Heart right ventricle (tissue), 16 donors: ENCODE results near the gene ITGA8. TPM values are rescaled to one million over a fixed set of nuclear protein-coding genes. Genes with fewer than 3 reads are reported as not detected.

Experiments
- ATAC-seq, 8 donors: fragments of 200-7000 bp; cut with Tn5 transposase; one replicate each; pipeline ENCODE4 v1.9.1; 2020; ENCODE audit warnings: mild to moderate bottlenecking in 8 of 8, moderate library complexity in 8 of 8, moderate number of reproducible peaks in 1 of 8
- DNase-seq, 2 donors: peaks; one replicate each; pipeline ENCODE4 v3.0.0-alpha.2; 2020
- H3K27ac ChIP-seq, 10 donors: fragments of 200-600 bp; sonication (generic) in 2 of 10; one replicate each; pipeline versions ENCODE4 v1.5.0 to v1.8.0; 2020 to 2022; ENCODE audit warnings: mild to moderate bottlenecking in 3 of 10
- H3K27me3 ChIP-seq, 7 donors: fragments of 200-600 bp; one replicate each; pipeline ENCODE4 v1.8.0; 2021 to 2022; ENCODE audit warnings: mild to moderate bottlenecking in 2 of 7
- H3K36me3 ChIP-seq, 9 donors: fragments of 200-600 bp; sonication (generic) in 1 of 9; one replicate each; pipeline versions ENCODE4 v1.5.0 to v1.8.0; 2020 to 2022; ENCODE audit warnings: mild to moderate bottlenecking in 2 of 9
- H3K4me1 ChIP-seq, 9 donors: fragments of 200-600 bp; sonication (generic) in 1 of 9; one replicate each; pipeline versions ENCODE4 v1.5.0 to v1.8.0; 2020 to 2022; ENCODE audit warnings: mild to moderate bottlenecking in 4 of 9
- H3K4me3 ChIP-seq, 10 donors: fragments of 200-600 bp; sonication (generic) in 2 of 10; one replicate each; pipeline versions ENCODE4 v1.5.0 to v1.8.0; 2020 to 2022; ENCODE audit warnings: mild to moderate bottlenecking in 7 of 10, moderate library complexity in 2 of 10
- H3K9me3 ChIP-seq, 11 donors: fragments of 200-600 bp in 10 of 11; sonication (generic) in 2 of 11; one replicate each; pipeline versions ENCODE4 v1.5.0 to v1.8.0; 2013 to 2022; ENCODE audit warnings: mild to moderate bottlenecking in 2 of 11, control low read depth in 1 of 11, moderate library complexity in 1 of 11
- CTCF ChIP-seq, 9 donors: fragments of 200-600 bp; sonication (generic) in 2 of 9; IDR thresholded peaks; one replicate each; pipeline versions ENCODE4 v1.5.0 to v1.8.0; 2021 to 2022; ENCODE audit warnings: antibody characterized with exemption in 9 of 9, mild to moderate bottlenecking in 5 of 9, moderate library complexity in 1 of 9
- WGBS, 2 donors: extraction: QIAGEN DNeasy Blood & Tissue Kit; methylation state at CpG; one replicate each; pipeline ENCODE4 v1.1.7; 2013; ENCODE audit warnings: inconsistent platforms in 1 of 2; 5-methylcytosine and 5-hydroxymethylcytosine counted together
- intact Hi-C, 10 donors: fragments of 100-400 bp; cut with DNase I; formaldehyde crosslinking; loops; one replicate each; pipeline versions ENCODE4 v1.11.1 to v1.14.2; 2022
- polyA plus RNA-seq, 2 donors: library from polyadenylated mRNA; stranded (reverse); fragments of 200-250 nt; gene quantifications; one replicate each; pipeline ENCODE4 v1.2.3, GENCODE V29; 2013
- total RNA-seq, 10 donors: library from RNA; stranded (reverse); fragmentation: NEBNext Ultra II Directional in 3 of 10; extraction: Animal tissue kit (Norgen Biotek cat#: 25700) in 3 of 10; gene quantifications; one replicate each; pipeline versions ENCODE4 v1.2.1 to v1.2.4, GENCODE V29; 2021 to 2023
- donor health status: Arrhythmogenic right ventricular cardiomyopathy.
- donor health status: ischemic (EF 13 %, LVEDD 7.1; RV severe dilation, severe dysfunction).
- donor health status: healthy with polysubstance abuse.
- donor health status: DM: no; HTN: yes; CAD: no.
- donor health status: DM: no; HTN: no; CAD: no.
- donor health status: ischemic (EF 25% LVEDD 6.9; RV normal size, moderate dysfunction).
- donor health status: ischemic (EF 25% LVEDD 5.7; RV mildly dilated, moderate dysfunction).
- donor health status: healthy.
- donor health status: DM: yes; HTN: yes; CAD: no.
- donor health status: Ischemic cardiomyopathy.
- donor health status: ischemic (EF 35%, LVEDD 5.7; RV mildly dilated, moderate dysfunction).
- donor health status: nonischemic (EF 11% LVEDD 7.7; RV severe dilation, severe dysfunction).
- donor health status: DM: yes; HTN: yes; CAD: no.
- donor health status: PGD.
- donor health status: ischemic (EF 29% LVEDD 5.4; RV normal size, mild dysfunction).
- donor health status: nonischemic (EF 23%, LVEDD 6.1; RV moderate dilation, normal function).

Gene ITGA8
- total and polyA plus RNA-seq, 12 donors: 0.62 to 4.2 (median 2.1) TPM

- ATAC-seq: no peak
- no peaks in the 10 kb centered on the region for H3K36me3 ChIP-seq
- no peak overlapping the region for H3K27ac ChIP-seq
- no peaks in the 10 kb centered on the region for H3K9me3 ChIP-seq
- peaks cover 0 to 5% (median 0%) of the 10 kb centered on the region in 7 donors for H3K27me3 ChIP-seq
- TF ChIP-seq CTCF (IDR thresholded peaks at IDR 0.05): no peak
- intact Hi-C loops: no loop called here
- 90 to 91% methylated on average over 2 of the region's 2 CpGs for WGBS, 2 donors
- H3K4me3 ChIP-seq: no peak overlapping the region
- no peaks in the 10 kb centered on the region for H3K4me1 ChIP-seq
- DNase-seq: no peak
Observed at GRCh38 chr10:15704581-15704968, 15.1 kb downstream of the ITGA8 start.

- H3K4me3 ChIP-seq: no peak overlapping the region
- no peak for TF ChIP-seq CTCF (IDR thresholded peaks at IDR 0.05)
- peaks cover 0 to under 1% (median 0%) of the 10 kb centered on the region in 11 donors for H3K9me3 ChIP-seq
- intact Hi-C loops: no loop called here
- peaks cover 0 to 5% (median 0%) of the 10 kb centered on the region in 7 donors for H3K27me3 ChIP-seq
- 92 to 94% methylated on average over 4 of the region's 4 CpGs for WGBS, 2 donors
- no peaks in the 10 kb centered on the region for H3K4me1 ChIP-seq
- H3K36me3 ChIP-seq: no peaks in the 10 kb centered on the region
- no peak overlapping the region for H3K27ac ChIP-seq
- no peak for DNase-seq
- ATAC-seq: no peak
Observed at GRCh38 chr10:15703944-15704580, 15.7 kb downstream of the ITGA8 start.

GRCh38 chr10:15703151-15703880 is 16.4 kb downstream of the ITGA8 start:
- DNase-seq (no peak), ATAC-seq (no peak)
- Histone ChIP-seq H3K36me3 (no peaks in the 10 kb centered on the region), H3K9me3 (peaks cover 0 to 8% (median 0%) of the 10 kb centered on the region in 11 donors), H3K27ac (no peak overlapping the region), H3K27me3 (peaks cover 0 to 5% (median 0%) of the 10 kb centered on the region in 7 donors), H3K4me1 (no peaks in the 10 kb centered on the region), H3K4me3 (no peak overlapping the region)
- no peak for TF ChIP-seq CTCF (IDR thresholded peaks at IDR 0.05)
- intact Hi-C loops: no loop called here
- WGBS, 2 donors: 62 to 65% methylated on average over 4 of the region's 4 CpGs

GRCh38 chr10:15700078-15700674 is 19.5 kb downstream of the ITGA8 start:
- Histone ChIP-seq H3K27me3 (peaks cover 0 to 6% (median 0%) of the 10 kb centered on the region in 7 donors), H3K36me3 (no peaks in the 10 kb centered on the region), H3K27ac (no peak overlapping the region), H3K9me3 (peaks cover 0 to 16% (median 0%) of the 10 kb centered on the region in 11 donors), H3K4me1 (no peaks in the 10 kb centered on the region), H3K4me3 (no peak overlapping the region)
- TF ChIP-seq CTCF (IDR thresholded peaks at IDR 0.05): no peak
- DNase-seq: no peak
- WGBS, 2 donors: 77 to 86% methylated on average over 4 of the region's 4 CpGs
- no peak for ATAC-seq
- intact Hi-C loops: no loop called here
